Measurements from ENCODE around the gene RAD51B.
A peak's percentile ranks its signal among the peaks of the same experiment; 100 is the strongest.
"Not testable (repeated sequence)": the region's sequence is repeated elsewhere in the genome, so short reads cannot be mapped to it uniquely, and the experiment has no call there.

RAD51B gene

GRCh38 chr14:68215629-68216028, 396.1 kb downstream of the RAD51B start:
- TF ChIP-seq JUND (IDR thresholded peaks at IDR 0.05; ENCODE audit: low read depth): no peak
- no peak for DNase-seq (ENCODE audit: low read depth in 1 of 2, low spot score in 1 of 2)
- in situ Hi-C loops (cut with HindIII; ENCODE audit: low pct_unique_long_range_greater_than_20kb, low sequenced_read_pairs): no loop called here

GRCh38 chr14:68216079-68216478, 396.5 kb downstream of the RAD51B start:
- no peak for DNase-seq (ENCODE audit: low read depth in 1 of 2, low spot score in 1 of 2)
- TF ChIP-seq JUND (IDR thresholded peaks at IDR 0.05; ENCODE audit: low read depth): no peak
- in situ Hi-C loops (cut with HindIII; ENCODE audit: low pct_unique_long_range_greater_than_20kb, low sequenced_read_pairs): no loop called here

- in situ Hi-C loops (cut with HindIII; ENCODE audit: low pct_unique_long_range_greater_than_20kb, low sequenced_read_pairs): no loop called here
- no peak for DNase-seq (ENCODE audit: low read depth in 1 of 2, low spot score in 1 of 2)
- no peak for TF ChIP-seq JUND (IDR thresholded peaks at IDR 0.05; ENCODE audit: low read depth)
Observed at GRCh38 chr14:68216957-68217356, 397.4 kb downstream of the RAD51B start.

GRCh38 chr14:68217791-68218340, 398.3 kb downstream of the RAD51B start:
- DNase-seq (ENCODE audit: low read depth in 1 of 2, low spot score in 1 of 2): no peak
- TF ChIP-seq JUND (IDR thresholded peaks at IDR 0.05; ENCODE audit: low read depth): no peak
- in situ Hi-C loops (cut with HindIII; ENCODE audit: low pct_unique_long_range_greater_than_20kb, low sequenced_read_pairs): no loop called here

GRCh38 chr14:68219407-68219806, 399.8 kb downstream of the RAD51B start:
- peak in 1 of 2 experiments; percentile 51 for DNase-seq (ENCODE audit: low read depth in 1 of 2, low spot score in 1 of 2)
- in situ Hi-C loops (cut with HindIII; ENCODE audit: low pct_unique_long_range_greater_than_20kb, low sequenced_read_pairs): no loop called here
- TF ChIP-seq JUND (IDR thresholded peaks at IDR 0.05; ENCODE audit: low read depth): no peak

GRCh38 chr14:68221046-68221445, 401.5 kb downstream of the RAD51B start:
- DNase-seq (ENCODE audit: low read depth in 1 of 2, low spot score in 1 of 2); in situ Hi-C loops (cut with HindIII; ENCODE audit: low pct_unique_long_range_greater_than_20kb, low sequenced_read_pairs): not testable (repeated sequence)

- TF ChIP-seq JUND (IDR thresholded peaks at IDR 0.05; ENCODE audit: low read depth): no peak
- in situ Hi-C loops (cut with HindIII; ENCODE audit: low pct_unique_long_range_greater_than_20kb, low sequenced_read_pairs): no loop called here
- DNase-seq (ENCODE audit: low read depth in 1 of 2, low spot score in 1 of 2): no peak
Observed at GRCh38 chr14:68222154-68222553, 402.6 kb downstream of the RAD51B start.

- in situ Hi-C loops (cut with HindIII; ENCODE audit: low pct_unique_long_range_greater_than_20kb, low sequenced_read_pairs): no loop called here
- TF ChIP-seq JUND (IDR thresholded peaks at IDR 0.05; ENCODE audit: low read depth): no peak
- no peak for DNase-seq (ENCODE audit: low read depth in 1 of 2, low spot score in 1 of 2)
Observed at GRCh38 chr14:68222726-68223125, 403.1 kb downstream of the RAD51B start.

- DNase-seq (ENCODE audit: low read depth in 1 of 2, low spot score in 1 of 2): no peak
- in situ Hi-C loops (cut with HindIII; ENCODE audit: low pct_unique_long_range_greater_than_20kb, low sequenced_read_pairs): no loop called here
- TF ChIP-seq JUND (IDR thresholded peaks at IDR 0.05; ENCODE audit: low read depth): no peak
Observed at GRCh38 chr14:68223631-68224030, 404.1 kb downstream of the RAD51B start.

GRCh38 chr14:68225321-68225720, 405.7 kb downstream of the RAD51B start:
- no peak for TF ChIP-seq JUND (IDR thresholded peaks at IDR 0.05; ENCODE audit: low read depth)
- DNase-seq (ENCODE audit: low read depth in 1 of 2, low spot score in 1 of 2): no peak
- in situ Hi-C loops (cut with HindIII; ENCODE audit: low pct_unique_long_range_greater_than_20kb, low sequenced_read_pairs): no loop called here

- in situ Hi-C loops (cut with HindIII; ENCODE audit: low pct_unique_long_range_greater_than_20kb, low sequenced_read_pairs): no loop called here
- no peak for TF ChIP-seq JUND (IDR thresholded peaks at IDR 0.05; ENCODE audit: low read depth)
- DNase-seq (ENCODE audit: low read depth in 1 of 2, low spot score in 1 of 2): no peak
Observed at GRCh38 chr14:68226523-68226922, 406.9 kb downstream of the RAD51B start.

- in situ Hi-C loops (cut with HindIII; ENCODE audit: low pct_unique_long_range_greater_than_20kb, low sequenced_read_pairs): no loop called here
- TF ChIP-seq JUND (IDR thresholded peaks at IDR 0.05; ENCODE audit: low read depth): no peak
- no peak for DNase-seq (ENCODE audit: low read depth in 1 of 2, low spot score in 1 of 2)
Observed at GRCh38 chr14:68228656-68229055, 409.1 kb downstream of the RAD51B start.

- TF ChIP-seq JUND (IDR thresholded peaks at IDR 0.05; ENCODE audit: low read depth): no peak
- in situ Hi-C loops (cut with HindIII; ENCODE audit: low pct_unique_long_range_greater_than_20kb, low sequenced_read_pairs): no loop called here
- no peak for DNase-seq (ENCODE audit: low read depth in 1 of 2, low spot score in 1 of 2)
Observed at GRCh38 chr14:68229423-68230100, 410.0 kb downstream of the RAD51B start.

Data from T47D (cell line).